Sigmoid colon (tissue), 7 donors: ENCODE data around the gene APOB. TPM values are rescaled to one million over a fixed set of nuclear protein-coding genes. Genes with fewer than 3 reads are reported as not detected.

ENCODE experiments used
- DNase-seq: peaks from one replicate; pipeline ENCODE4 v3.0.0-alpha.2; 2019
- H3K27ac ChIP-seq, 4 donors: fragments of 200-600 bp; sonication (generic); one replicate each; pipeline ENCODE4 v1.5.1; 2016 to 2019; ENCODE audit warnings: mild to moderate bottlenecking in 1 of 4
- H3K27me3 ChIP-seq, 3 donors: fragments of 200-600 bp; sonication (generic); one replicate each; pipeline ENCODE4 v1.5.1; 2019; ENCODE audit warnings: mild to moderate bottlenecking in 1 of 3
- H3K36me3 ChIP-seq, 4 donors: fragments of 200-600 bp; sonication (generic); one replicate each; pipeline ENCODE4 v1.5.1; 2016 to 2019
- H3K4me1 ChIP-seq, 4 donors: fragments of 200-600 bp; sonication (generic); one replicate each; pipeline ENCODE4 v1.5.1; 2017 to 2019
- H3K4me3 ChIP-seq, 4 donors: fragments of 200-600 bp; sonication (generic); one replicate each; pipeline ENCODE4 v1.5.1; 2017 to 2019; ENCODE audit warnings: mild to moderate bottlenecking in 2 of 4, moderate library complexity in 1 of 4
- H3K9me3 ChIP-seq, 4 donors: fragments of 200-600 bp in 3 of 4; sonication (generic) in 3 of 4; one replicate each; pipeline versions ENCODE4 v1.5.1 to v1.6.1; 2013 to 2019
- CTCF ChIP-seq, 4 experiments: fragments of 450-650 bp in 3 of 4; fragments of 200-600 bp in 1 of 4; IDR thresholded peaks; one replicate each; pipeline ENCODE4 v1.5.1; 2016 to 2019; ENCODE audit warnings: antibody characterized with exemption in 4 of 4, mild to moderate bottlenecking in 3 of 4, moderate library complexity in 2 of 4
- EP300 ChIP-seq, 4 donors: sonication (generic); formaldehyde crosslinking; IDR thresholded peaks; one replicate each; pipeline ENCODE4 v1.6.1; 2017; ENCODE audit warnings: antibody characterized with exemption in 4 of 4
- POLR2A ChIP-seq, 2 donors: fragments of 450-650 bp; IDR thresholded peaks; one replicate each; pipeline ENCODE4 v1.6.1; 2016; ENCODE audit warnings: antibody characterized with exemption in 2 of 2, mild to moderate bottlenecking in 2 of 2, moderate library complexity in 2 of 2
- POLR2AphosphoS5 ChIP-seq, 4 donors: sonication (generic); formaldehyde crosslinking; IDR thresholded peaks; one replicate each; pipeline ENCODE4 v1.6.1; 2017; ENCODE audit warnings: antibody characterized with exemption in 4 of 4
- WGBS, 2 donors: extraction: QIAGEN DNeasy Blood & Tissue Kit; methylation state at CpG; one replicate each; pipeline ENCODE4 v1.1.7; 2013; 5-methylcytosine and 5-hydroxymethylcytosine counted together
- intact Hi-C: fragments of 100-400 bp; cut with DNase I; formaldehyde crosslinking; loops from one replicate; pipeline ENCODE4 v1.15.1; 2023
- polyA plus RNA-seq, 3 donors: library from polyadenylated mRNA; stranded (reverse); fragments of 200-250 nt; gene quantifications; one replicate each; pipeline ENCODE4 v1.2.3, GENCODE V29; 2013
- total RNA-seq, 4 donors: library from RNA; depleted of rRNA; stranded (reverse); fragments of >200 nt; gene quantifications; one replicate each; pipeline ENCODE4 v1.1.0, GENCODE V29; 2016
- donor health status: healthy with polysubstance abuse.
- donor health status: Bipolar disorder and iron deficiency.
- donor health status: healthy.

Gene APOB
- total and polyA plus RNA-seq, 7 donors, result under 0.01 to 3.6 (median 0.69) TPM; not detected in 1

DNA sequence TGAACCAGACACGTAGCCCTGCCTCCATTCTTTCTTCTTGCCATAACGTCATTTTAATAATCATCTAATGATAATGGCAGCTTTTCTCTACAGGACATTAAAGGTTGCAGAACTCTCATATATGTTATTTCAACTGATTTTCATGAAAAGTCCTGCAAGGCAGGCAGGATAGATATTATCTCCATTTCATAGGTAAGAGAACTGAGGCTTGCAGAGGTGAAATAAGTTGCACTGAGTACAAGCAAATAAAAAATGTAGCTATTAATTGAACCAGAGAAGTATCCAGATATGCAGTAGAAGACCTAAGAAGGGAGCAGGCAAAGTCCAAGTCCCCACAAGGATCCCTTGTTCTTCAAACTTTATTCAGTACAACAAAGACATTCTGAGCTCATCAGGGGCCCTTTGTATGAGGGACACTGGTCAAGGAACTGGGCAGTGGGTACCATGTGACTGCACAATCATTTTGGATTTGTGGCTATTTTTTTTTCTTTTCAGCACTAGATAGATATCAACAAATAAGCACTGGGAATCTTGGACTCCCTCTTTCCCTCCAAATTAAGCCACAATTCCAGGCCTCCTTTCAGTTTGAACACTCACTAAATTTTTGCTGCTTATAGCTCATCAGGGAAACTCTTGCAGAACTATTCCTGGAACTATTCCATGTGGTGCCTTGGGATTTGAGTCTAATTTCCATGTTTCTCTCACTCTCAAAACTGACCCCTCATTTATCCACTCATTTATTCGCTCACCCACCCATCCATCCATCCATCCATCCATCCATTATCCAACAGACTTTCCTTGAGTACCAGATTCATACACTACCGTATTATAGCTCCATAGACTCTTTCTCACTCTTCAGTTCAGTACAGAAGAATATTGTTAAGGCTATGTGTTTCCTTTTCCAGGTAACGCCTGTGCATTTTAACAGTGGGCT lies 44.6 kb downstream of the APOB start:
- TF ChIP-seq POLR2AphosphoS5 (IDR thresholded peaks at IDR 0.05) (no peak), EP300 (IDR thresholded peaks at IDR 0.05) (no peak), POLR2A (IDR thresholded peaks at IDR 0.05) (no peak), CTCF (IDR thresholded peaks at IDR 0.05) (no peak)
- Histone ChIP-seq H3K27ac (no peak overlapping the region), H3K27me3 (no peaks in the 10 kb centered on the region)

GRCh38 chr2:20997953-20998722 lies 45.7 kb downstream of the APOB start:
- 73% methylated on average over 7 of the region's 7 CpGs for WGBS, 2 donors
- intact Hi-C loops, result no loop called here
- no peak for DNase-seq
- H3K36me3 ChIP-seq, result no peaks in the 10 kb centered on the region
- no peak overlapping the region for H3K27ac ChIP-seq
- TF ChIP-seq EP300 (IDR thresholded peaks at IDR 0.05) (no peak), POLR2AphosphoS5 (IDR thresholded peaks at IDR 0.05) (no peak)
- peaks cover 0 to 9% (median 6%) of the 10 kb centered on the region in 4 donors for H3K4me1 ChIP-seq
- no peak overlapping the region for H3K4me3 ChIP-seq
- H3K27me3 ChIP-seq, result no peaks in the 10 kb centered on the region
- no peaks in the 10 kb centered on the region for H3K9me3 ChIP-seq

More for the DNA sequence above, 44.6 kb downstream of the APOB start:
- Histone ChIP-seq H3K4me1 (no peaks in the 10 kb centered on the region), H3K36me3 (no peaks in the 10 kb centered on the region), H3K4me3 (no peak overlapping the region), H3K9me3 (no peaks in the 10 kb centered on the region)
- 85 to 89% methylated on average over 5 of the region's 5 CpGs for WGBS, 2 donors
- intact Hi-C loops, result no loop called here
- DNase-seq, result no peak

DNA sequence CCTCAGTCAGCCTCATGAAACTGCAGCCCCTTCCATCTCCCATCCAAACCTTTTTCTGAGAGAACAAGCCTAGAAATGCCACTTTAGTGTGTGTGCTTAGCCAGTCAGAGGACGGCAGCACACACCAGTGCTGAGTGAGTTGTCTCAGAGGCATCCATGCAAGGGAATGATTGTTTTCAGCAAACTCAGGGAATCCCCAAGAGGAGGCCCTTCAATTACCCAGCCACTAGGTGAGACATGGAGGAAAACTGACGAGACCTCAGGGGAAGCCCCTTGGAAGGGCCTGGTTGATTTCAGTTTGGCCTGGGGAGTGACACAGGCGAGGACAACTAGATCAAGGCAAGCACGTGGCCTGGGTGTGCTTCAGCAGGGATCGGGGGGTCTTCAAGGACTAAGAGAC lies 49.7 kb downstream of the APOB start:
- intact Hi-C loops, result no loop called here
- H3K27ac ChIP-seq, result peak overlapping the region in 1 of 4 donors; percentile 84
- H3K4me1 ChIP-seq, result peaks cover 0 to 42% (median 33%) of the 10 kb centered on the region in 4 donors

DNA sequence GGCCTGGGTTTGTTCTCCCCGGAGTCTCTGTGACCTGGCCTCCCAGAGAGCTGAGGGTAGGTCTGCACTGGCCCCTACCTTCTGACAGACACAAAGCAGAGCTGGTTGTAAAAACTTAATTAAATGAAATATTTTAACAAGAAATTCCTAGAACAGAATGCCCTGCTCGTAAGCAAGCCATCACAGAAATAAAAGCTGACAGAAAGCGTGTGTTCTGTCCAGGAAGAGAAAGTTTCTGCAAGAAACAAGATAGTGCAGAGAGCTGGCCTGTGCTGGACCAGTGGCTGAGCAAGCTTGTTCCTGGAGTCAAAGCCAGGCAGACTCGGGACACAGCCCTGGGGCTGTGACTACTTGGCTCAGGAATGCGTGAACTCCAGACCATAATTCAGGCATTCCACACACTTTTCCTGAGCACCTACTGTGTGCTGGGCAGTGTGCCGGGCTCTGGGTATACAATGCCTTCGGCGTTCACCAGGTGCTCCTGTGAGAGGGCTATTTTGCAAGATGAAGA lies 51.6 kb downstream of the APOB start:
- no peaks in the 10 kb centered on the region for H3K9me3 ChIP-seq
- no peak overlapping the region for H3K4me3 ChIP-seq
- no peaks in the 10 kb centered on the region for H3K27me3 ChIP-seq
- H3K4me1 ChIP-seq, result peaks cover 0 to 59% (median 46%) of the 10 kb centered on the region in 4 donors
- peak; percentile 83 for DNase-seq
- intact Hi-C loops, result no loop called here
- peak overlapping the region; percentile 70 to 84 (median 77) for H3K27ac ChIP-seq
- 59 to 69% methylated on average over 8 of the region's 8 CpGs for WGBS, 2 donors
- TF ChIP-seq POLR2A (IDR thresholded peaks at IDR 0.05) (no peak), POLR2AphosphoS5 (IDR thresholded peaks at IDR 0.05) (peak in 3 of 4 donors; percentile 69 to 73 (median 70)), EP300 (IDR thresholded peaks at IDR 0.05) (peak in 2 of 4 donors; percentile 74 to 75)
- H3K36me3 ChIP-seq, result no peaks in the 10 kb centered on the region

More for the DNA sequence above, 49.7 kb downstream of the APOB start:
- no peak for DNase-seq
- TF ChIP-seq POLR2A (IDR thresholded peaks at IDR 0.05) (no peak), EP300 (IDR thresholded peaks at IDR 0.05) (no peak), POLR2AphosphoS5 (IDR thresholded peaks at IDR 0.05) (no peak), CTCF (IDR thresholded peaks at IDR 0.05) (no peak)
- Histone ChIP-seq H3K27me3 (no peaks in the 10 kb centered on the region), H3K36me3 (no peaks in the 10 kb centered on the region), H3K4me3 (no peak overlapping the region), H3K9me3 (no peaks in the 10 kb centered on the region)
- 62 to 75% methylated on average over 5 of the region's 5 CpGs for WGBS, 2 donors

DNA sequence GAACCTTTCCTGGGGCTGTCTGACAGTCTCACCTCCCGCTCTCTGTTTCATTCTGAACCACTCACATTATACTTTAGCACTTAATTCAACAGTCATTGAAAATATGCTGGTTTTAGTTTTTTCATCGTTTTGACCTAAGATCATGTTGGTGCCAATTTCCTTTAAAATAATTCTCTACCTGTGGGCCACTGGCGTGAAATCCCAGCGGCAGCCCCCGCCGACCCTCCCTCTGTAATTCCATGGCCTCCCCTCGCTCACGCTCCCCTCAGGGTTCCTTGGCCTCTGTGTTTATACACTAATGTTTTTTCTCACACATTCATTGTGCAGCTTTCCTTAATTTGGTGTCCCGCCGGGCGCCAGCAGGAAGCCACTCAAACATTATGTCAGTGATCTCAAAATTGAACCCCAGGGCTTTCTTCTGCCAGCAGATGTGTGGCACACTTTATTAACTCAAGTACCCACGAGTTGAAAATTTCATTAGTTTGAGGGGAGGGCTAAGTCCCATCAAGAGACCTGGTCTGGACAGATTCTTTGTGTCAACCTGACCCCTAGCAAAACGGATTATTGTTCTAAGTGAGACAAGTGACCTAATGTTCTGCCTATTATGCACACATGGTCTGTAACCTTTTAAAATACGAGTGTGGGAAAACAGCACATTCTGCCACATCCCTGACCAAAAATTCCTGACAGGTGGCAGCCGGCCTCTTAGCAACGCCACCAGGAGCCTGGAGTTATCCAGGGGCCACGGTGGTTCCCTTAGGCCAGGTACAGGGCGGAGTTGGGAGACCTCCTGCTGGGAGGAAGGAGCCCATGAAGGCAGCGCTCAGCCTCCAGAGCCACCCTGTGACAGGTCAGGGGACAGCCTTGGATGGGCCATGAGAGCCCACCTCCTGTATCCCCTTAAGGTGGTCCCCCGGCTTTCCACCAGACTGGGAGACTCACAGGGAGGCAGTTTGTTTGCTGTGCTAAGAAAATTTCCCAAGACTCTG lies 53.1 kb downstream of the APOB start:
- TF ChIP-seq CTCF (IDR thresholded peaks at IDR 0.05), result no peak
- no peak for TF ChIP-seq EP300 (IDR thresholded peaks at IDR 0.05)
- TF ChIP-seq POLR2AphosphoS5 (IDR thresholded peaks at IDR 0.05), result no peak
- Histone ChIP-seq H3K27ac (peak overlapping the region; percentile 70 to 84 (median 77)), H3K9me3 (no peaks in the 10 kb centered on the region), H3K4me1 (peaks cover 0 to 74% (median 60%) of the 10 kb centered on the region in 4 donors), H3K36me3 (no peaks in the 10 kb centered on the region), H3K27me3 (no peaks in the 10 kb centered on the region), H3K4me3 (no peak overlapping the region)
- no peak for DNase-seq
- 73 to 78% methylated on average over 20 of the region's 20 CpGs for WGBS, 2 donors
- intact Hi-C loops, result no loop called here
